Neural crest cell (in vitro differentiated cells): ENCODE measurements around the gene TNFAIP8. TPM values are rescaled to one million over a fixed set of nuclear protein-coding genes. Genes with fewer than 3 reads are reported as not detected.

Experiments used
- DNase-seq: peaks from one replicate; pipeline ENCODE4 v3.0.0; 2021; ENCODE audit warnings: low read depth, mixed read lengths, low spot score
- H3K27ac Mint-ChIP-seq: one replicate; pipeline ENCODE4 v1.8.0; 2021; ENCODE audit warnings: mild to moderate bottlenecking, mixed read lengths; ENCODE audit not compliant: unreplicated experiment
- H3K27me3 Mint-ChIP-seq: 2 replicates; pipeline ENCODE4 v1.8.0; 2021; ENCODE audit warnings: low read depth, mild to moderate bottlenecking, mixed read lengths
- H3K36me3 Mint-ChIP-seq: 2 replicates; pipeline ENCODE4 v1.8.0; 2021; ENCODE audit warnings: low read depth, mild to moderate bottlenecking, mixed read lengths
- H3K4me1 Mint-ChIP-seq: 2 replicates; pipeline ENCODE4 v1.8.0; 2021; ENCODE audit warnings: mixed read lengths
- H3K4me3 Mint-ChIP-seq: one replicate; pipeline ENCODE4 v1.8.0; 2021; ENCODE audit warnings: mild to moderate bottlenecking, mixed read lengths
- H3K9me3 Mint-ChIP-seq: 2 replicates; pipeline ENCODE4 v1.8.0; 2021; ENCODE audit warnings: mixed read lengths
- CTCF ChIP-seq: fragments of 200-600 bp; sonication (generic); conservative IDR thresholded peaks from 2 replicates; pipeline ENCODE4 v1.5.0; 2021; ENCODE audit warnings: antibody characterized with exemption, mild to moderate bottlenecking
- total RNA-seq: library from RNA; stranded (reverse); gene quantifications from 2 replicates; pipeline ENCODE4 v1.2.1, GENCODE V29; 2021

The TNFAIP8 gene
- total RNA-seq, 1 donor from 2014 or later, result 8.6 TPM

GRCh38 chr5:119396030-119396664 is 40.3 kb downstream of the TNFAIP8 start:
- Mint-ChIP-seq H3K9me3 (no peaks in the 10 kb centered on the region), H3K4me1 (no peaks in the 10 kb centered on the region), H3K4me3 (no peak overlapping the region), H3K27ac (no peak overlapping the region), H3K36me3 (peaks cover 10% of the 10 kb centered on the region), H3K27me3 (no peaks in the 10 kb centered on the region)
- no peak for DNase-seq
- TF ChIP-seq CTCF, result no peak

- peaks cover 3% of the 10 kb centered on the region for H3K9me3 Mint-ChIP-seq
- no peak overlapping the region for H3K4me3 Mint-ChIP-seq
- peaks cover 11% of the 10 kb centered on the region for H3K4me1 Mint-ChIP-seq
- H3K27me3 Mint-ChIP-seq, result no peaks in the 10 kb centered on the region
- H3K27ac Mint-ChIP-seq, result no peak overlapping the region
- peaks cover 10% of the 10 kb centered on the region for H3K36me3 Mint-ChIP-seq
- no peak for TF ChIP-seq CTCF
- no peak for DNase-seq
Measured at GRCh38 chr5:119397518-119398380, 41.9 kb downstream of the TNFAIP8 start.

GRCh38 chr5:119398727-119399466 is 43.1 kb downstream of the TNFAIP8 start:
- H3K9me3 Mint-ChIP-seq, result peaks cover 3% of the 10 kb centered on the region
- no peak for TF ChIP-seq CTCF
- H3K4me3 Mint-ChIP-seq, result no peak overlapping the region
- no peak overlapping the region for H3K27ac Mint-ChIP-seq
- no peak for DNase-seq
- peaks cover 16% of the 10 kb centered on the region for H3K4me1 Mint-ChIP-seq
- no peaks in the 10 kb centered on the region for H3K27me3 Mint-ChIP-seq
- peaks cover 6% of the 10 kb centered on the region for H3K36me3 Mint-ChIP-seq

- H3K4me1 Mint-ChIP-seq, result peaks cover 19% of the 10 kb centered on the region
- no peaks in the 10 kb centered on the region for H3K27me3 Mint-ChIP-seq
- H3K4me3 Mint-ChIP-seq, result no peak overlapping the region
- H3K27ac Mint-ChIP-seq, result no peak overlapping the region
- H3K9me3 Mint-ChIP-seq, result peaks cover 3% of the 10 kb centered on the region
- TF ChIP-seq CTCF, result no peak
- DNase-seq, result no peak
- H3K36me3 Mint-ChIP-seq, result peaks cover 6% of the 10 kb centered on the region
Measured at GRCh38 chr5:119400245-119400644, 44.4 kb downstream of the TNFAIP8 start.

GRCh38 chr5:119402081-119402480 is 46.3 kb downstream of the TNFAIP8 start:
- DNase-seq, result no peak
- Mint-ChIP-seq H3K27ac (peak overlapping the region; percentile 53), H3K27me3 (no peaks in the 10 kb centered on the region), H3K4me3 (no peak overlapping the region), H3K9me3 (peaks cover 3% of the 10 kb centered on the region), H3K36me3 (no peaks in the 10 kb centered on the region), H3K4me1 (peaks cover 25% of the 10 kb centered on the region)
- no peak for TF ChIP-seq CTCF
